GM23248 (cell line): ENCODE data around the gene MAPK6.

Experiments used
- EZH2 ChIP-seq: fragments of 200-600 bp; sonication (generic); IDR thresholded peaks from 2 replicates; pipeline ENCODE4 v1.6.1; 2018; ENCODE audit warnings: antibody characterized with exemption, mild to moderate bottlenecking; ENCODE audit not compliant: insufficient read depth, poor library complexity, severe bottlenecking
- EZH2phosphoT487 ChIP-seq: fragments of 200-600 bp; sonication (generic); IDR thresholded peaks from 2 replicates; pipeline ENCODE4 v1.6.1; 2018; ENCODE audit warnings: antibody characterized with exemption, moderate library complexity, mild to moderate bottlenecking, low read depth; ENCODE audit not compliant: insufficient read depth

DNA sequence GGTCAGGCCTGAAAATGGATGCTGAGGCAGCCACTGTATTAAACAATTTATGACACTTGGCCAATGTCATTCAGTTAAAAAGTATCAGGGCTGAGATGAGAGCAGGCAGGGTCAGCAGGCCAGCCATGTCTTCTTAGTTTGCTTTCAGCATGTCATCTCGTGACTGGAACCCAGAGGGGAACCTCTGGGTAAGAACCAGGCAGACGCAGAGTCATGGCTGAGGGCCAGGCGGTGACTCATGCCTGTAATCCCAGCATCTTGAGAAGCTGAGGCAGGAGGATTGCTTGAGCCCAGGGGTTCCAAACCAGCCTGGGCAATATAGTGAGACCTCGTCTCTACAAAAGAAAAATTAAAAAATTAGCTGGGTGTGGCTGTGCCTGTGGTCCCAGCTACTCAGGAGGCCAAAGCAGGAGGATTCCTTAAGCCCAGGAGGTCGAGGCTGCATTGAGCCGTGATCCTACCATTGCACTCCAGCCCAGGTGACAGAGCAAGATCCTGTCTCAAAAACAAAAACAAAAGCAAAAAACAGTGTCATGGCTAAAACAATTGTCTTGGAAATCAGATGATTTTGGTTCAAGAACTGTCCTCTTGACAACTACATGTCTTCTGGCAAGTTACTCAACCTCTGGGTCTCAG is 81.9 kb downstream of the MAPK6 start:
- TF ChIP-seq EZH2phosphoT487 (no peak), EZH2 (no peak)
